Ovary (tissue), 3 donors: ENCODE results near the gene ZNF415.

Experiments
- POLR2A ChIP-seq: fragments of 450-650 bp; IDR thresholded peaks from one replicate; pipeline ENCODE4 v1.6.1; 2017; ENCODE audit warnings: antibody characterized with exemption, mild to moderate bottlenecking, moderate library complexity
- TF ChIP-seq, protein P1 (sequence below), 3 donors: fragments of 450-650 bp in 2 of 3; fragments of 200-600 bp in 1 of 3; IDR thresholded peaks; one replicate each; pipeline versions ENCODE4 v1.5.1 to v1.8.0; 2016 to 2022; ENCODE audit warnings: antibody characterized with exemption in 3 of 3, mild to moderate bottlenecking in 1 of 3
- donor health status: DM: no; HTN: no; CAD: no.

DNA sequence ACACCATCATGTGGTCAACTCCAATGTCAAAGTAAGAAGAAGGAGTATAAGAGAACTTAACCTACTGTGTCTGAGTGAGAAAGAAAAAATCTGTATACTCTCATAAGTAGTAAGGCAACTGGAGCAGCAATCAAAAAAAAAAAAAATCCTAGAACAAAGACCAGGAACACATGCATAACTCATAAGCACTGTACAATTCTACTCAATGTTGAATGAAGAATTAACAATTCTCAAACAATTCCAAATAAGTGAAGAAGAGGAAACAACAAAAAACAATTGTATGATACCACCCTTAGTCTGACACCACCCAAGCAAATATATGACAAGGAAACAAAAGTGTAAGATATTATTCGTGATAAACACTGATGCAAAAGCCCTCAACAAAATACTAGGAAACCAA, 54.0 kb downstream of the ZNF415 start:
- TF ChIP-seq, protein P1, sequence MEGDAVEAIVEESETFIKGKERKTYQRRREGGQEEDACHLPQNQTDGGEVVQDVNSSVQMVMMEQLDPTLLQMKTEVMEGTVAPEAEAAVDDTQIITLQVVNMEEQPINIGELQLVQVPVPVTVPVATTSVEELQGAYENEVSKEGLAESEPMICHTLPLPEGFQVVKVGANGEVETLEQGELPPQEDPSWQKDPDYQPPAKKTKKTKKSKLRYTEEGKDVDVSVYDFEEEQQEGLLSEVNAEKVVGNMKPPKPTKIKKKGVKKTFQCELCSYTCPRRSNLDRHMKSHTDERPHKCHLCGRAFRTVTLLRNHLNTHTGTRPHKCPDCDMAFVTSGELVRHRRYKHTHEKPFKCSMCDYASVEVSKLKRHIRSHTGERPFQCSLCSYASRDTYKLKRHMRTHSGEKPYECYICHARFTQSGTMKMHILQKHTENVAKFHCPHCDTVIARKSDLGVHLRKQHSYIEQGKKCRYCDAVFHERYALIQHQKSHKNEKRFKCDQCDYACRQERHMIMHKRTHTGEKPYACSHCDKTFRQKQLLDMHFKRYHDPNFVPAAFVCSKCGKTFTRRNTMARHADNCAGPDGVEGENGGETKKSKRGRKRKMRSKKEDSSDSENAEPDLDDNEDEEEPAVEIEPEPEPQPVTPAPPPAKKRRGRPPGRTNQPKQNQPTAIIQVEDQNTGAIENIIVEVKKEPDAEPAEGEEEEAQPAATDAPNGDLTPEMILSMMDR (IDR thresholded peaks at IDR 0.05), result no peak
- TF ChIP-seq POLR2A, result no peak
